Measurements from ENCODE around the gene TMEM87B.
A peak's percentile ranks its signal among the peaks of the same experiment; 100 is the strongest.
"Not testable (repeated sequence)": the region's sequence is repeated elsewhere in the genome, so short reads cannot be mapped to it uniquely, and the experiment has no call there.

TMEM87B gene

DNA sequence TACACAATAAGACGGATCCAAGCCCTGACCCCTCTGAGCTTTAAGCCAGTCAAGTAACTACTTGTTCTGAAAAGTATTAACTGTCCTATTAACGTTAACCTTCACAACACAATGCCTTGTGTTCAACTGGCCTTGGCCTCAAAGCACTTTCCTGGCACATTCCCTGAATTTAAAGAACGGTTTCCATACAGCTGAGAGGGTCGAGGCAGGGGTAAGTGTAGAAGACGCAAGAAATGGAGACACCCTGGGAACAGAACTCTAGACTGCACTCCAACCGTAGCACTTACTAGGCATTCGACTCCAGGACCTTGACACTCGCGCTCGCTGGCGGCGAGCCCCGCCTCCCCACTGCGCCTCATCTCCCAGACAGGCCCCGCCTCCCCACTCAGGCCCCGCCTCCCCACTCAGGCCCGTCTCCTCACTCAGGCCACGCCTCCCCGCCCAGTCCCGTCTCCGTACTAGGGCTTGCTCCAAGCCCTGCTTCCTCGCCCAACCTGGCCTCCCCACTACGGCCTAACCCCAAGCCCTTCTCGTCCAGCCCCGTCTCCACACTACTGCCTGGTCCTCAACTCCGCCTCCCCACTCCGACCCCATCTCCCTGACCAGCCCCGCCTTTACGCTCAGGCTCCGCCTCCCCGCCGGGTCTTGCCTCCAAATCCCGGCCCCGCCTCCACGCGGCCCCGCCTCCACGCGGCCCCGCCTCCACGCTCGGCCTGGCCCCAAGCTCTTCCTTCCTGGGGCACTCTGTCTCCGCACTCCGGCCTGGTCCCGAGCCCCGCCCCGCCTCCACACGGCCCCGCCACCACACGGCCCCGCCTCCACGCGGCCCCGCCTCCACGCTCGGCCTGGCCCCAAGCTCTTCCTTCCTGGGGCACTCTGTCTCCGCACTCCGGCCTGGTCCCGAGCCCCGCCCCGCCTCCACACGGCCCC, 887 bp upstream of the TMEM87B start:
- H3K9me3 ChIP-seq (ENCODE audit: control insufficient read depth in 1 of 2, low read length in 2 of 2) = no peaks in the 10 kb centered on the region
- H3K4me3 ChIP-seq (ENCODE audit: low read depth in 1 of 2, low read length in 2 of 2) = peak overlapping the region; percentile 52 to 62
- H3K36me3 ChIP-seq (ENCODE audit: control insufficient read depth in 1 of 2, insufficient read depth in 2 of 2, low read length in 2 of 2) = no peaks in the 10 kb centered on the region
- H3K27me3 ChIP-seq (ENCODE audit: low read depth, low read length) = no peaks in the 10 kb centered on the region
- H3K27ac ChIP-seq (ENCODE audit: low read length) = peak overlapping the region; percentile 75
- H3K4me1 ChIP-seq (ENCODE audit: control insufficient read depth in 1 of 2, insufficient read depth in 2 of 2, low read length in 2 of 2) = peaks cover 11 to 15% of the 10 kb centered on the region in 2 donors

DNA sequence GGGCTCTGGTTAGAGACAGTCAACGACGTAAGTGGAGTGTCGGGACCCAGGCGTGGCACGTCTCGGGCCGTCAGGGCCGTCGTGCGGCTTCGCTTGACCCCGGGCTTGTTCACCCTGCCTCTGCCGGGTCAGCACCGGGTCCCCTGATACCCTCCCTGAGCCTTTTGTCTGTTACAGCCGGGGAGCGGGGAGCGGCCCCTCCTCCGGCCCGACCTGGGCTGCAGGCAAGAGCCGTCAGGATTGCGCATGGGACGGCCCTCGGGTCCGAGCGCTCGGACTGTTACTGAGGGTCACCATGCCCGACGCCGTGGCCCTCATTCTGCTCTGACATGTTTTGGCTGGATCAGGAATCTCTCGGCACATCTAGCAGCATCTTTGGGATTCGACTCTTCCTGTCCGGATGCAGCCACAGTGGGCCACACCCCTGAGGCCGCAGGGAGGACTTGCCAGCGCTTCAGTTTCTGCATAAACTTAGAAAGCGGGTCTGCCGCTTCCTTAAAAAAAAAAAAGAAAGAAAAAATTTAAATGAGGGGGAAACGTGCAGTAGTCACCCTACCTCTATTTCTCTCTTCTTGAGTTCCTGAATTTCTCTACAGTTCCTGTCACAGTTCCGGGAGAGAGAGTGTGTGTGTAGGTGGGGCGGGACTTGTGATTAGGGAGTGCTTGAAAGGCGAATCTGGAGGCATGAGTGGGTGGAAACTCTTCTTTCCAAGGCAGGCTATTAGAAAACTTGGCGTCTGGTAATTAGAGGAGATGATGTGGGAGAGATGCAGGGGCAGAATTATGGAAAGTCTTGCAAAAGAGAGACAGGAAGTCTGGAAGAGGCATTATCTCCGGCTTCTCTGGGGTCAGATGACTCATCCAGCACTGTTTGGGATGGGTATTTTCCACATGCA, 909 bp downstream of the TMEM87B start:
- Histone ChIP-seq H3K4me1 (ENCODE audit: control insufficient read depth in 1 of 2, insufficient read depth in 2 of 2, low read length in 2 of 2) (peaks cover 11 to 15% of the 10 kb centered on the region in 2 donors), H3K9me3 (ENCODE audit: control insufficient read depth in 1 of 2, low read length in 2 of 2) (no peaks in the 10 kb centered on the region), H3K36me3 (ENCODE audit: control insufficient read depth in 1 of 2, insufficient read depth in 2 of 2, low read length in 2 of 2) (peaks cover 0 to 1% of the 10 kb centered on the region in 2 donors), H3K27ac (ENCODE audit: low read length) (peak overlapping the region; percentile 93), H3K27me3 (ENCODE audit: low read depth, low read length) (no peaks in the 10 kb centered on the region), H3K4me3 (ENCODE audit: low read depth in 1 of 2, low read length in 2 of 2) (peak overlapping the region; percentile 74 to 85)

DNA sequence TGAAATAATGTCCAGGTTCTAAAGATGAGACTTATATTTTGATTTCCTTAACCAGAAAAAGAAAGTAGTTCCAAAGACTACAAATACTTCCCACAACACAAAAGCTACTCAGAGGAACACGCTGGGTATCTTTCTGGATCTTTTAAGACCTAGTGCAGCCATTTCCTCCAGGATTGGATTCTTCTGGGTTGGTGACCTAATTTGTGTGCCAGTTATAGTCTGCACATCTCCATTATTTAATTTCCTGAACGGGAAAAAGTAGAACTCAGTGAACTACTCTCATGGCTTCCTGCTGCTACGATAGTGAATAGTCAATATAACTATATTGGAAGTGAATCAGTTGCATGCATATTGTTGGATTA, 1.5 kb downstream of the TMEM87B start:
- peak overlapping the region; percentile 74 to 85 for H3K4me3 ChIP-seq (ENCODE audit: low read depth in 1 of 2, low read length in 2 of 2)
- H3K9me3 ChIP-seq (ENCODE audit: control insufficient read depth in 1 of 2, low read length in 2 of 2) = no peaks in the 10 kb centered on the region
- peaks cover 11 to 15% of the 10 kb centered on the region in 2 donors for H3K4me1 ChIP-seq (ENCODE audit: control insufficient read depth in 1 of 2, insufficient read depth in 2 of 2, low read length in 2 of 2)
- H3K27ac ChIP-seq (ENCODE audit: low read length) = peak overlapping the region; percentile 93
- no peaks in the 10 kb centered on the region for H3K27me3 ChIP-seq (ENCODE audit: low read depth, low read length)
- H3K36me3 ChIP-seq (ENCODE audit: control insufficient read depth in 1 of 2, insufficient read depth in 2 of 2, low read length in 2 of 2) = peaks cover 3 to 4% of the 10 kb centered on the region in 2 donors

DNA sequence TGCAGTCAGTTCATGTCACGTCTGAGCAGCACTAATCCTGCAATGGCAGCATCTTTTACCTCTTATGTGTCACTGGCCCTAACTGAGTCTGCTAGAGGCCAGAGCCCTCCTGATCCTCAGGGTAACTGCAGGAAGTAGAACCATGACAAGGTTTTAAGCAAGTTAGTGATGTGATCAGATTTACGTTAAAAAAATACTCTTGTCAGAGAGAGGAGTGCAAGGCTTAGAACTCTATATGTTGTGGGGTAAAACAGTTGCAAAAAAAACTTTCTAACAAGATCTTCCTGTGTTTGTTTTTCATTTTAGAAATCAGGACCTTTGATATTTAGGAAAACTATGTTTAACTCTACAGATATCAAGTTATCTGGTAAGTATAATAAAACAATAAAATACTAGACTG, 4.6 kb downstream of the TMEM87B start:
- H3K27ac ChIP-seq (ENCODE audit: low read length) = no peak overlapping the region
- H3K4me3 ChIP-seq (ENCODE audit: low read depth in 1 of 2, low read length in 2 of 2) = no peak overlapping the region
- no peaks in the 10 kb centered on the region for H3K27me3 ChIP-seq (ENCODE audit: low read depth, low read length)
- no peaks in the 10 kb centered on the region for H3K9me3 ChIP-seq (ENCODE audit: control insufficient read depth in 1 of 2, low read length in 2 of 2)
- H3K36me3 ChIP-seq (ENCODE audit: control insufficient read depth in 1 of 2, insufficient read depth in 2 of 2, low read length in 2 of 2) = peaks cover 20 to 28% of the 10 kb centered on the region in 2 donors
- H3K4me1 ChIP-seq (ENCODE audit: control insufficient read depth in 1 of 2, insufficient read depth in 2 of 2, low read length in 2 of 2) = peaks cover 10 to 11% of the 10 kb centered on the region in 2 donors

DNA sequence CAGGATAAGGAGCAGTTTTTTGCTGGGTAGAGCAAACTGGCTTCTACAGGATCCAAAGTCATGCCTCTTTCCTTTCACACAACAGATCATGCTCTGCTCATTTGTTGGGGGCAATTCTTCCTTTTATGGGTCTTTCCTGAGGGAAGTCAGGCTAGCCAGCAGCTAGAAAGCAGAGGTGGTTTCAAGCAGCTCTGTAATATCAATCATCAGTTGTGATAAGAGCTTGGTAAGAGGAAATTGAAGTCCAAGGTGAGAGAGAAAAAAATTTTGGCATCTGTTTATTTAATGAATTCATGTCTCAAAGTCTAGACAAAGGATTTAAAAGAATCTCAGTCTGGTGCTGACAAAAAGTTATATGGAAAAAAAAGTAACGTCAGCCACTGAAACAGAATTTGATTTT, 6.2 kb downstream of the TMEM87B start:
- Histone ChIP-seq H3K27me3 (ENCODE audit: low read depth, low read length) (no peaks in the 10 kb centered on the region), H3K36me3 (ENCODE audit: control insufficient read depth in 1 of 2, insufficient read depth in 2 of 2, low read length in 2 of 2) (peaks cover 23 to 28% of the 10 kb centered on the region in 2 donors), H3K4me3 (ENCODE audit: low read depth in 1 of 2, low read length in 2 of 2) (no peak overlapping the region), H3K9me3 (ENCODE audit: control insufficient read depth in 1 of 2, low read length in 2 of 2) (no peaks in the 10 kb centered on the region), H3K27ac (ENCODE audit: low read length) (no peak overlapping the region), H3K4me1 (ENCODE audit: control insufficient read depth in 1 of 2, insufficient read depth in 2 of 2, low read length in 2 of 2) (peaks cover 10 to 11% of the 10 kb centered on the region in 2 donors)

DNA sequence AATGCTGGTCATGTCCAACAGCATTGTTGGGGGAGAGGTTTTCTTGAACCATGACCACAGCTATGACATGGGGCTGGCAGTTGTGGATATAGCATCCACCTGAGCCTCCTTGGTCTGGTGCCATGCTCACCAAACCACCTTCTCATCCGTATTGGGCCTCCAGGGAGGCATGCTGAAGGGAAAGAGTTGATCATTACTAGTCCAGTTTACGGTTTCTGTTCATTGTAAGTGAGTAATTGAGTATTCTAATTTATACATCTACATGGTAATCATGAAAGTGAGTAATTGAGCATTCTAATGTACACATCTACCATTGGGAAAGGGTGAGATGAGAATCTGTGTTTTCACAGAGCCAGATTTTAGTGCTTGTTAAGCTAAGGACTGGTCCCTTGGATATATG, 6.8 kb downstream of the TMEM87B start:
- no peak overlapping the region for H3K4me3 ChIP-seq (ENCODE audit: low read depth in 1 of 2, low read length in 2 of 2)
- no peaks in the 10 kb centered on the region for H3K27me3 ChIP-seq (ENCODE audit: low read depth, low read length)
- H3K27ac ChIP-seq (ENCODE audit: low read length) = no peak overlapping the region
- peaks cover 6 to 9% of the 10 kb centered on the region in 2 donors for H3K4me1 ChIP-seq (ENCODE audit: control insufficient read depth in 1 of 2, insufficient read depth in 2 of 2, low read length in 2 of 2)
- H3K36me3 ChIP-seq (ENCODE audit: control insufficient read depth in 1 of 2, insufficient read depth in 2 of 2, low read length in 2 of 2) = peaks cover 23 to 28% of the 10 kb centered on the region in 2 donors
- H3K9me3 ChIP-seq (ENCODE audit: control insufficient read depth in 1 of 2, low read length in 2 of 2) = no peaks in the 10 kb centered on the region

DNA sequence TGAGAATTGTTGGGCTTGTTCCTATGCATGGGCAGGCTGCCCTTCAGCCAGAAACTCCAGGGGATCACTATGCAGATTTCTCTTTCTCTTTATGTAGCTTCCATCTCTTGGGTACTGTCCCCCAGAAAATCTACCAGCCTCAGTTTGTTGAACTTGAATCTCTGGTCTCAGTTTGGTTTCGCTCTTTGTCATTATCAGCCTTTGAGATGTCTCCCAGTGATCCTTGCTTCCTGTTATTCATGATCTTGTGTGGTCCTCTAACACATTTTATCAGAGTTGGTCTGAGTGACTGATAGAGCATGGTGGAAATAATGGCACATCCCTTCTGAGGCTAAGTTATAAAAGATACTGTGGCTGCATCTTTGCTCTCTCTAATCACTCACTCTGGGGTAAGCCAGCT, 7.8 kb downstream of the TMEM87B start:
- Histone ChIP-seq H3K36me3 (ENCODE audit: control insufficient read depth in 1 of 2, insufficient read depth in 2 of 2, low read length in 2 of 2) (peaks cover 29 to 33% of the 10 kb centered on the region in 2 donors), H3K4me3 (ENCODE audit: low read depth in 1 of 2, low read length in 2 of 2) (no peak overlapping the region), H3K4me1 (ENCODE audit: control insufficient read depth in 1 of 2, insufficient read depth in 2 of 2, low read length in 2 of 2) (no peaks in the 10 kb centered on the region), H3K27me3 (ENCODE audit: low read depth, low read length) (no peaks in the 10 kb centered on the region), H3K9me3 (ENCODE audit: control insufficient read depth in 1 of 2, low read length in 2 of 2) (no peaks in the 10 kb centered on the region), H3K27ac (ENCODE audit: low read length) (no peak overlapping the region)

DNA sequence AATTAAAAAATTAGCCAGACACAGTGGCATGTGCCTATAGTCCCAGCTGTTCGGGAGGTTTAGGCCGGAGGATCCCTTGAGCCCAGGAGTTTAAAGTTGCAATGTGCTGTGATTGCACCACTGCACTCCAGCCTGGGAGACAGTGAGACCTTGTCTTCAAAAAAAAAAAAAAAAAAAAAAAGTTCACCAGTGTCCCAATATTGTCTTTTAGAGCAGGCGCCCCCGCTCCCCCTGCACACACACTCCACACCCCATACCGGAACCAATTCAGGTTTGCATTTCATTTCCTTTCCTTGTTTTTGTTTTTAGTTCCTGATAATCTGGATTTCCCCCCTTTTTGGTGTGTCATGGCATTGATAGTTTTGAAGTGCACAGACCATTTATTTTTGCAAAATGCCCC, 10.4 kb downstream of the TMEM87B start:
- no peaks in the 10 kb centered on the region for H3K27me3 ChIP-seq (ENCODE audit: low read depth, low read length)
- H3K36me3 ChIP-seq (ENCODE audit: control insufficient read depth in 1 of 2, insufficient read depth in 2 of 2, low read length in 2 of 2) = peaks cover 36 to 41% of the 10 kb centered on the region in 2 donors
- H3K27ac ChIP-seq (ENCODE audit: low read length) = no peak overlapping the region
- no peaks in the 10 kb centered on the region for H3K9me3 ChIP-seq (ENCODE audit: control insufficient read depth in 1 of 2, low read length in 2 of 2)
- H3K4me3 ChIP-seq (ENCODE audit: low read depth in 1 of 2, low read length in 2 of 2) = no peak overlapping the region
- no peaks in the 10 kb centered on the region for H3K4me1 ChIP-seq (ENCODE audit: control insufficient read depth in 1 of 2, insufficient read depth in 2 of 2, low read length in 2 of 2)

DNA sequence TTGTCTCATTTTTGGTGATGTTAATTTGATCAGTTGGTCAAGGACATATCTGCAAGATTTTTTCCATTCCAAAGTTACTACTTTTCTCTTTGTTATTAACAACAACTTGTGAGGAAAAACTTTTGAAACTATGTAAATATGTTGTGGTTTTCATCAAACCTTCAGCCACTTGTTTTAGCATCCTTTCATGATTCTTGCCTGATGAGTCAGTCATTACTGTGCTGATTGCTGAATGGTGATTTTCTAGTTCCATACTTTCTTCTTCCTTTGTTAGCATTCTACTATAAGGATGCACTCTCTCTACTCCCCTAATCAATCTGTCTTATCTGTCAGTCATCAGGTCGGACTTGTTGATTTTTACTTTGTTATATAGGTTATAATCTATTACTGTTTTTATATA, 10.9 kb downstream of the TMEM87B start:
- no peaks in the 10 kb centered on the region for H3K27me3 ChIP-seq (ENCODE audit: low read depth, low read length)
- H3K36me3 ChIP-seq (ENCODE audit: control insufficient read depth in 1 of 2, insufficient read depth in 2 of 2, low read length in 2 of 2) = peaks cover 36 to 39% of the 10 kb centered on the region in 2 donors
- no peak overlapping the region for H3K4me3 ChIP-seq (ENCODE audit: low read depth in 1 of 2, low read length in 2 of 2)
- no peaks in the 10 kb centered on the region for H3K4me1 ChIP-seq (ENCODE audit: control insufficient read depth in 1 of 2, insufficient read depth in 2 of 2, low read length in 2 of 2)
- H3K27ac ChIP-seq (ENCODE audit: low read length) = no peak overlapping the region
- no peaks in the 10 kb centered on the region for H3K9me3 ChIP-seq (ENCODE audit: control insufficient read depth in 1 of 2, low read length in 2 of 2)

DNA sequence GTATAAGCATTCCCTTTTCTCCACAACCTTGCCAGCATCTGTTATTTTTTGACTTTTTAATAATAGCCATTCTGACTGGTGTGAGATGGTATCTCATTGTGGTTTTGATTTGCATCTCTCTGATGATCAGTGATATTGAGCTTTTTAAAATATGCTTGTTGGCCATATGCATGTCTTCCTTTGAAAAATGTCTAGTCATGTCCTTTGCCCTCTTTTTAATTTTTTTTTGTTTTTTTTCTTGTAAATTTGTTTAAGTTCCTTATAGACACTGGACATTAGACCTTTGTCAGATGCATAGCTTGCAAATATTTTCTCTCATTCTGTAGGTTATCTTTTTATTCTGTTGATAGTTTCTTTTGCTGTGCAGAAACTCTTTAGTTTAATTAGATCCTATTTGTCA, 14.7 kb downstream of the TMEM87B start:
- H3K27ac ChIP-seq (ENCODE audit: low read length); H3K9me3 ChIP-seq (ENCODE audit: control insufficient read depth in 1 of 2, low read length in 2 of 2); H3K4me3 ChIP-seq (ENCODE audit: low read depth in 1 of 2, low read length in 2 of 2); H3K4me1 ChIP-seq (ENCODE audit: control insufficient read depth in 1 of 2, insufficient read depth in 2 of 2, low read length in 2 of 2); H3K27me3 ChIP-seq (ENCODE audit: low read depth, low read length): not testable (repeated sequence)
- peaks cover 17 to 26% of the 10 kb centered on the region in 2 donors for H3K36me3 ChIP-seq (ENCODE audit: control insufficient read depth in 1 of 2, insufficient read depth in 2 of 2, low read length in 2 of 2)

DNA sequence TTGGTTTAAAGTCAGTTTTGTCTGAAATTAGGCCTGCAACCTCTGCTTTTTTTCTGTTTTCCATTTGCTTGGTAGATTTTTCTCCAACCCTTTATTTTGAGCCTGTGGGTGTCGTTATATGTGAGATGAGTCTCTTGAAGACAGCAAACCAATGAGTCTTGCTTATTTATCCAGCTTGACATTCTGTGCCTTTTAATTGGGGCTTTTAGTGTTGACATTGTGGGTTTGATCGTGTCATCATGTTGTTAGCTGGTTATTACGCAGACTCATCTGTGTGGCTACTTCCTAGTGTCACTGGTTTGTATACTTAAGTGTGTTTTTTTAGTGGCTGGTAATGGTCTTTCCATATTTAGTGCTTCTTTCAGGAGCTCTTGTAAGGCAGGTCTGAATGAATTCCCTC, 18.8 kb downstream of the TMEM87B start:
- H3K4me3 ChIP-seq (ENCODE audit: low read depth in 1 of 2, low read length in 2 of 2) = no peak overlapping the region
- H3K9me3 ChIP-seq (ENCODE audit: control insufficient read depth in 1 of 2, low read length in 2 of 2) = no peaks in the 10 kb centered on the region
- peaks cover 20 to 24% of the 10 kb centered on the region in 2 donors for H3K36me3 ChIP-seq (ENCODE audit: control insufficient read depth in 1 of 2, insufficient read depth in 2 of 2, low read length in 2 of 2)
- no peaks in the 10 kb centered on the region for H3K27me3 ChIP-seq (ENCODE audit: low read depth, low read length)
- no peaks in the 10 kb centered on the region for H3K4me1 ChIP-seq (ENCODE audit: control insufficient read depth in 1 of 2, insufficient read depth in 2 of 2, low read length in 2 of 2)
- H3K27ac ChIP-seq (ENCODE audit: low read length) = no peak overlapping the region
